GM12878 (cell line): Measurements from ENCODE around the gene DRAP1. TPM values are rescaled to one million over a fixed set of nuclear protein-coding genes. Genes with fewer than 3 reads are reported as not detected.

Experiments used
- ATF2 ChIP-seq: IDR thresholded peaks from 2 replicates; pipeline ENCODE4 v1.6.1; 2012; ENCODE audit warnings: low read length, inconsistent platforms
- BCL3 ChIP-seq: IDR thresholded peaks from 2 replicates; pipeline ENCODE4 v1.6.1; 2011; ENCODE audit warnings: borderline replicate concordance, low read depth, mild to moderate bottlenecking, moderate library complexity, low read length; ENCODE audit not compliant: insufficient read depth, poor library complexity, severe bottlenecking
- BRCA1 ChIP-seq: IDR thresholded peaks from 2 replicates; pipeline ENCODE4 v1.6.1; 2011; ENCODE audit warnings: low read depth, low read length, improper control_type of control experiment
- EP300 ChIP-seq, 2 experiments: fragments of 150-350 bp in 1 of 2; IDR thresholded peaks; 2 replicates each; pipeline ENCODE4 v1.6.1; 2011 to 2012; ENCODE audit warnings: low read depth in 2 of 2, low read length in 2 of 2, borderline replicate concordance in 1 of 2, improper control_type of control experiment in 1 of 2, inconsistent platforms in 1 of 2; ENCODE audit not compliant: control insufficient read depth in 1 of 2
- HDAC2 ChIP-seq: fragments of 200-600 bp; sonication (generic); IDR thresholded peaks from 2 replicates; pipeline ENCODE4 v1.6.1; 2017
- HSF1 ChIP-seq: fragments of 150-350 bp; IDR thresholded peaks from 2 replicates; pipeline ENCODE4 v1.6.1; 2014; ENCODE audit warnings: mild to moderate bottlenecking, low read depth, low read length
- MXI1 ChIP-seq: fragments of 150-350 bp; IDR thresholded peaks from 2 replicates; pipeline ENCODE4 v1.6.1; 2011; ENCODE audit warnings: low read depth, mild to moderate bottlenecking, inconsistent platforms, low read length, improper control_type of control experiment
- NFXL1 ChIP-seq: fragments of 450-650 bp; IDR thresholded peaks from 2 replicates; pipeline ENCODE4 v1.6.1; 2017; ENCODE audit warnings: antibody characterized with exemption, mild to moderate bottlenecking, borderline replicate concordance
- NFYA ChIP-seq: IDR thresholded peaks from 2 replicates; pipeline ENCODE4 v1.6.1; 2011; ENCODE audit warnings: low read depth, mild to moderate bottlenecking, low read length, improper control_type of control experiment, borderline replicate concordance
- PML ChIP-seq: IDR thresholded peaks from 2 replicates; pipeline ENCODE4 v1.6.1; 2012; ENCODE audit warnings: low read length, inconsistent platforms
- RAD51 ChIP-seq: fragments of 450-650 bp; IDR thresholded peaks from 2 replicates; pipeline ENCODE4 v1.6.1; 2016; ENCODE audit warnings: moderate library complexity, mild to moderate bottlenecking, inconsistent platforms
- SIN3A ChIP-seq: IDR thresholded peaks from 2 replicates; pipeline ENCODE4 v1.6.1; 2012; ENCODE audit warnings: low read depth, low read length, improper control_type of control experiment
- SP1 ChIP-seq: IDR thresholded peaks from one replicate; pipeline ENCODE4 v1.6.1; 2011; ENCODE audit warnings: low read depth, low read length
- SPI1 ChIP-seq: IDR thresholded peaks from 2 replicates; pipeline ENCODE4 v1.6.1; 2011; ENCODE audit warnings: low read depth, mild to moderate bottlenecking, low read length, moderate library complexity, borderline replicate concordance; ENCODE audit not compliant: insufficient read depth
- SREBF1 ChIP-seq: IDR thresholded peaks from 2 replicates; pipeline ENCODE4 v1.6.1; 2012; ENCODE audit warnings: mild to moderate bottlenecking, low read length
- STAT1 ChIP-seq: fragments of 450-650 bp; conservative IDR thresholded peaks from 2 replicates; pipeline ENCODE4 v1.6.1; 2014; ENCODE audit warnings: antibody characterized with exemption, mild to moderate bottlenecking
- TCF7 ChIP-seq: IDR thresholded peaks from 2 replicates; pipeline ENCODE4 v1.6.1; 2014; ENCODE audit warnings: antibody characterized with exemption, borderline replicate concordance
- ZNF207 ChIP-seq: fragments of 450-650 bp; IDR thresholded peaks from 2 replicates; pipeline ENCODE4 v1.6.1; 2014; ENCODE audit warnings: antibody characterized with exemption, mild to moderate bottlenecking, borderline replicate concordance
- polyA plus RNA-seq, 11 experiments: library from polyadenylated mRNA; depleted of rRNA in 4 of 11; unstranded in 6 of 11; stranded (reverse) in 5 of 11; fragments of >200 nt; fragmentation: Nextera tagmentation in 4 of 11; fragmentation: Illumina TruSeq in 1 of 11; extraction: Ambion mirVana in 4 of 11; extraction: Trizol in 1 of 11; gene quantifications; 1 replicate in 1 of 11; 2 replicates in 10 of 11; pipeline versions ENCODE4 v1.2.1 to v1.2.3, GENCODE V29; 2011 to 2016; ENCODE audit warnings: inconsistent platforms in 2 of 11, missing spikeins in 2 of 11, low read depth in 1 of 11
- total RNA-seq, 4 experiments: library from RNA; depleted of rRNA in 3 of 4; stranded (reverse); fragments of >200 nt in 3 of 4; fragmentation: Illumina TruSeq in 1 of 4; extraction: Trizol in 1 of 4; gene quantifications; 2 replicates each; pipeline versions ENCODE4 v1.2.1 to v1.2.3, GENCODE V29; 2013 to 2021
- TF ChIP-seq, protein P1 (sequence below): IDR thresholded peaks from 2 replicates; pipeline ENCODE4 v1.6.1; 2012; ENCODE audit warnings: low read depth, low read length, improper control_type of control experiment
- TF ChIP-seq, protein P2 (sequence below): fragments of 450-650 bp; IDR thresholded peaks from 2 replicates; pipeline ENCODE4 v1.6.1; 2018; ENCODE audit warnings: borderline replicate concordance, mild to moderate bottlenecking; ENCODE audit not compliant: partially characterized antibody
- TF ChIP-seq, protein P3 (sequence below): fragments of 450-650 bp; IDR thresholded peaks from 2 replicates; pipeline ENCODE4 v1.6.1; 2017; ENCODE audit warnings: antibody characterized with exemption, mild to moderate bottlenecking, moderate library complexity

DRAP1 gene
- total and polyA plus RNA-seq, 10 of the 15 experiments (the other 5 are each of a cell fraction or from before 2014, with no cell fraction given): 9.4 to 163 (median 114) TPM

DNA sequence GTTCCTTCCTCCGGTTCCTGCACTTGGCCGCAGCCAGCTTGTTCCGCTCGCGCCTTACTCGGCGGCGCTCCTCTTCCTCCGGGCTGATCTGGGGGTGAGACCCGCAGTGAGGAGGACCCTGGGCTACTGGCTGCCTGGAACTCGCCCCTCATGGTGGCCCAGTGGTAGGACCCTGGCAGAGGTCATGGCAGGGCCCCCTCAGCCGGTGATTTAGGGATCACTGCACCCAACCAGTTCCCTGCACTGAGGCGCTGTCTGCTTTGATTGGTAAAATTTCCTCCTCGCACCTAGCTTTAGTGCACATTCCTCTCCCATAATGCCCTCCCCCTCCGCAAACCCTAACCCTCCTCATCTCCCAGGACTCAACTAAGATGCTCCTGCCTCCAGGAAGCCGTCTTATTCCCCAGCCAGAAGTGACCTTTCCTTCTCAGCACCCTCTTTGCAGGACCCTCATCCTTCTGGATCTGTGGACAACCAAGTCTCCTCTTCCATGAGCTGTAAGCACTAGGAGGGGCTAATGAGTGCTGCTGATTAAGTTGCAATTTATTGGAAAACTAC, 25.1 kb upstream of the DRAP1 start (continued):
- TF ChIP-seq SPI1 (peak; percentile 60; the same call in 1 of the 2 replicates), NFYA (no peak), NFXL1 (no peak), ZNF207 (no peak), SIN3A (no peak), ATF2 (no peak), SP1 (no peak), MXI1 (no peak), BRCA1 (no peak), BCL3 (no peak), RAD51 (no peak), PML (no peak), TCF7 (no peak), EP300 (IDR thresholded peaks at IDR 0.05; ENCODE audit: borderline replicate concordance in 1 of 2, control insufficient read depth in 1 of 2, low read depth in 2 of 2, low read length in 2 of 2) (no peak), SREBF1 (no peak), HSF1 (no peak), STAT1 (no peak), HDAC2 (no peak)
- TF ChIP-seq, protein P1, sequence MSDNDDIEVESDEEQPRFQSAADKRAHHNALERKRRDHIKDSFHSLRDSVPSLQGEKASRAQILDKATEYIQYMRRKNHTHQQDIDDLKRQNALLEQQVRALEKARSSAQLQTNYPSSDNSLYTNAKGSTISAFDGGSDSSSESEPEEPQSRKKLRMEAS: no peak
- TF ChIP-seq, protein P2, sequence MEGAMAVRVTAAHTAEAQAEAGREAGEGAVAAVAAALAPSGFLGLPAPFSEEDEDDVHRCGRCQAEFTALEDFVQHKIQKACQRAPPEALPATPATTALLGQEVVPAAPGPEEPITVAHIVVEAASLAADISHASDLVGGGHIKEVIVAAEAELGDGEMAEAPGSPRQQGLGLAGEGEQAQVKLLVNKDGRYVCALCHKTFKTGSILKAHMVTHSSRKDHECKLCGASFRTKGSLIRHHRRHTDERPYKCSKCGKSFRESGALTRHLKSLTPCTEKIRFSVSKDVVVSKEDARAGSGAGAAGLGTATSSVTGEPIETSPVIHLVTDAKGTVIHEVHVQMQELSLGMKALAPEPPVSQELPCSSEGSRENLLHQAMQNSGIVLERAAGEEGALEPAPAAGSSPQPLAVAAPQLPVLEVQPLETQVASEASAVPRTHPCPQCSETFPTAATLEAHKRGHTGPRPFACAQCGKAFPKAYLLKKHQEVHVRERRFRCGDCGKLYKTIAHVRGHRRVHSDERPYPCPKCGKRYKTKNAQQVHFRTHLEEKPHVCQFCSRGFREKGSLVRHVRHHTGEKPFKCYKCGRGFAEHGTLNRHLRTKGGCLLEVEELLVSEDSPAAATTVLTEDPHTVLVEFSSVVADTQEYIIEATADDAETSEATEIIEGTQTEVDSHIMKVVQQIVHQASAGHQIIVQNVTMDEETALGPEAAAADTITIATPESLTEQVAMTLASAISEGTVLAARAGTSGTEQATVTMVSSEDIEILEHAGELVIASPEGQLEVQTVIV: no peak
- TF ChIP-seq, protein P3, sequence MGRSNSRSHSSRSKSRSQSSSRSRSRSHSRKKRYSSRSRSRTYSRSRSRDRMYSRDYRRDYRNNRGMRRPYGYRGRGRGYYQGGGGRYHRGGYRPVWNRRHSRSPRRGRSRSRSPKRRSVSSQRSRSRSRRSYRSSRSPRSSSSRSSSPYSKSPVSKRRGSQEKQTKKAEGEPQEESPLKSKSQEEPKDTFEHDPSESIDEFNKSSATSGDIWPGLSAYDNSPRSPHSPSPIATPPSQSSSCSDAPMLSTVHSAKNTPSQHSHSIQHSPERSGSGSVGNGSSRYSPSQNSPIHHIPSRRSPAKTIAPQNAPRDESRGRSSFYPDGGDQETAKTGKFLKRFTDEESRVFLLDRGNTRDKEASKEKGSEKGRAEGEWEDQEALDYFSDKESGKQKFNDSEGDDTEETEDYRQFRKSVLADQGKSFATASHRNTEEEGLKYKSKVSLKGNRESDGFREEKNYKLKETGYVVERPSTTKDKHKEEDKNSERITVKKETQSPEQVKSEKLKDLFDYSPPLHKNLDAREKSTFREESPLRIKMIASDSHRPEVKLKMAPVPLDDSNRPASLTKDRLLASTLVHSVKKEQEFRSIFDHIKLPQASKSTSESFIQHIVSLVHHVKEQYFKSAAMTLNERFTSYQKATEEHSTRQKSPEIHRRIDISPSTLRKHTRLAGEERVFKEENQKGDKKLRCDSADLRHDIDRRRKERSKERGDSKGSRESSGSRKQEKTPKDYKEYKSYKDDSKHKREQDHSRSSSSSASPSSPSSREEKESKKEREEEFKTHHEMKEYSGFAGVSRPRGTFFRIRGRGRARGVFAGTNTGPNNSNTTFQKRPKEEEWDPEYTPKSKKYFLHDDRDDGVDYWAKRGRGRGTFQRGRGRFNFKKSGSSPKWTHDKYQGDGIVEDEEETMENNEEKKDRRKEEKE: no peak
